HFF-Myc (cell line): ENCODE measurements around the gene ARMC9.
A peak's percentile ranks its signal among the peaks of the same experiment; 100 is the strongest.

Experiments
- DNase-seq: peaks from one replicate; pipeline ENCODE4 v3.0.0-alpha.2; 2011; ENCODE audit warnings: low read depth; ENCODE audit errors: extremely low read depth
- H3K4me3 ChIP-seq: replicated peaks from 2 replicates; pipeline ENCODE4 v1.5.1; 2011; ENCODE audit warnings: low read depth, mild to moderate bottlenecking, control low read depth, low read length
- TF ChIP-seq, protein P1 (sequence below): IDR thresholded peaks from 2 replicates; pipeline ENCODE4 v1.5.1; 2012; ENCODE audit warnings: mild to moderate bottlenecking, low read depth, low read length, control low read depth; ENCODE audit errors: missing control alignments

The ARMC9 gene

DNA sequence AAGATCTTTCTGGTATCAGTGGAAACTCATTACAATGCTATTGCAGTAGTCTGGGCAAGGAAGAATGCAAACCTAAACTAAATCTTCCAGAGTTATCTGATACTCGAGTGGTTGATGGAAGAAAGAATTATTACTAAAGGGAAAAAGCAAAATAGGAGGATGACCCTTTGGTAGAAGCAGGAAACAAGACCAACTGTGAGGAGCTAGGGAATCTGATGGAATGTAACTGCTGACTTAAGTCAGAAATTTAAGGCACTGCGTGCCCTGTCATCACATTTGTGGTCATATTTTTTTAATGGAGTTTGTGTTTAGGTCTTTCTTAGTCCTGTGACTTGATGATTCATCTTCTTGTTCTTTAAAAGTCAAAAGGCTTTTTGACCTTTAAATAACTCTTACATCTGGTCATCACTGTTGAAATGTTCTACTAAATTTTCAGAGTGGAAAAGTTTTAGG is 36.5 kb upstream of the ARMC9 start:
- DNase-seq: peak; percentile 95
- H3K4me3 ChIP-seq: no peak overlapping the region
- TF ChIP-seq, protein P1, sequence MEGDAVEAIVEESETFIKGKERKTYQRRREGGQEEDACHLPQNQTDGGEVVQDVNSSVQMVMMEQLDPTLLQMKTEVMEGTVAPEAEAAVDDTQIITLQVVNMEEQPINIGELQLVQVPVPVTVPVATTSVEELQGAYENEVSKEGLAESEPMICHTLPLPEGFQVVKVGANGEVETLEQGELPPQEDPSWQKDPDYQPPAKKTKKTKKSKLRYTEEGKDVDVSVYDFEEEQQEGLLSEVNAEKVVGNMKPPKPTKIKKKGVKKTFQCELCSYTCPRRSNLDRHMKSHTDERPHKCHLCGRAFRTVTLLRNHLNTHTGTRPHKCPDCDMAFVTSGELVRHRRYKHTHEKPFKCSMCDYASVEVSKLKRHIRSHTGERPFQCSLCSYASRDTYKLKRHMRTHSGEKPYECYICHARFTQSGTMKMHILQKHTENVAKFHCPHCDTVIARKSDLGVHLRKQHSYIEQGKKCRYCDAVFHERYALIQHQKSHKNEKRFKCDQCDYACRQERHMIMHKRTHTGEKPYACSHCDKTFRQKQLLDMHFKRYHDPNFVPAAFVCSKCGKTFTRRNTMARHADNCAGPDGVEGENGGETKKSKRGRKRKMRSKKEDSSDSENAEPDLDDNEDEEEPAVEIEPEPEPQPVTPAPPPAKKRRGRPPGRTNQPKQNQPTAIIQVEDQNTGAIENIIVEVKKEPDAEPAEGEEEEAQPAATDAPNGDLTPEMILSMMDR: no peak

- TF ChIP-seq, protein P1: no peak
- H3K4me3 ChIP-seq: no peak overlapping the region
- DNase-seq: no peak
Observed at GRCh38 chr2:231163011-231163410, 35.4 kb upstream of the ARMC9 start.

GRCh38 chr2:231163414-231164095 is 34.9 kb upstream of the ARMC9 start:
- no peak for DNase-seq
- TF ChIP-seq, protein P1: no peak
- no peak overlapping the region for H3K4me3 ChIP-seq

DNA sequence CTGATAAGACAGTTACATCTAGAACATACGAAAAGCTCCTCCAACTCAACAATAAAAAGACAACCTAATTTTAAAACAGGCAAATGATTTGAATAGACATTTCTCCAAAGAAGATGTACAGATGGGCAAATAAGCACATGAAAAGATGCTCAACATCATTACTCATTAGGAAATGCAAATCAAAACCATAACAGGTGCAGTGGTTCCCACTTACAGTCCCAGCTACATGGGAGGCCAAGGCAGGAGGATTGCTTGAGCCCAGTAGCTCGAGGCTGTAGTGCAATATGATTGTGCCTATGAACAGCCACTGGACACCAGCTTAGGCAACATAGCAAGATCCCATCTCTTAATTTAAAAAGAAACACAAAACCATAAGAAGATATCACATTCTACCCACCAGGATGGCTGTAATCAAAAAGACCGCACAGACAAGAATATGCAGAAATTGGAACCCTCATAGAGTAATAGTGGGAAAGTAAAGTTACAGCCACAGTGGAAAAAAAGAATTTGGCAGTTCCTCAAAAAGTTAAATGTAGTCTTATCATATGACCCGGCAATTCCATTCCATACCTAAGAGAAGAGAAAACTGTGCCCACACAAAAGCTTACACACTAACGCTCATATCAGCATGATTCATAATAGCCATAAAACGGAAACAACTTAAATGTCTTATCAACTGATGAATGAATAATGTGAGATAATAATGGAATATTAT is 30.5 kb upstream of the ARMC9 start:
- TF ChIP-seq, protein P1: no peak
- no peak for DNase-seq
- no peak overlapping the region for H3K4me3 ChIP-seq

GRCh38 chr2:231168460-231169139 is 29.8 kb upstream of the ARMC9 start:
- no peak for DNase-seq
- TF ChIP-seq, protein P1: no peak

DNA sequence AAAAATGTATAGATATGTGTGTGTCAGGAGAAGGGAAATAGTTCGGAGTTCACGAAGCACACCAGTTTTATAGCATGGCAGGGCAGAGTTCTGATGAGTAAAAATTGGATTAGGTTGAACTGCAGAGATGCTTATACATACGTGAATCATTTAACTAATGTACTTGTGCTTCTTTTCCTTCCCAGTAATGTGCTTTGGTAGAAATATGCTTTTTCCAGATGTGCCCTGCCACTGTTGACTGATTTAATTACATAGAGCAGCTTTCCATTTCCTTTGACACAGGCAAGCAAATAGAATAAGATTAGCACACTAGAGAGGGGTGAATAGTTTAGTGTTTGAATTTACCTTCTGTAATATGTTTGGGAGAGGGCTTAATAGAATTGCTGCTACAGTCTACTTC is 28.9 kb upstream of the ARMC9 start:
- DNase-seq: peak; percentile 72
- H3K4me3 ChIP-seq: no peak overlapping the region
- TF ChIP-seq, protein P1: no peak

More at GRCh38 chr2:231168460-231169139, 29.8 kb upstream of the ARMC9 start:
- H3K4me3 ChIP-seq: no peak overlapping the region
